GM12872 (cell line): ENCODE results near the gene TRIO.

Source experiments
- TF ChIP-seq, protein P1 (sequence below): IDR thresholded peaks from 3 replicates; pipeline ENCODE4 v1.5.1; 2011; ENCODE audit warnings: low read depth, mild to moderate bottlenecking, low read length, moderate library complexity; ENCODE audit not compliant: insufficient read depth

The TRIO gene

DNA sequence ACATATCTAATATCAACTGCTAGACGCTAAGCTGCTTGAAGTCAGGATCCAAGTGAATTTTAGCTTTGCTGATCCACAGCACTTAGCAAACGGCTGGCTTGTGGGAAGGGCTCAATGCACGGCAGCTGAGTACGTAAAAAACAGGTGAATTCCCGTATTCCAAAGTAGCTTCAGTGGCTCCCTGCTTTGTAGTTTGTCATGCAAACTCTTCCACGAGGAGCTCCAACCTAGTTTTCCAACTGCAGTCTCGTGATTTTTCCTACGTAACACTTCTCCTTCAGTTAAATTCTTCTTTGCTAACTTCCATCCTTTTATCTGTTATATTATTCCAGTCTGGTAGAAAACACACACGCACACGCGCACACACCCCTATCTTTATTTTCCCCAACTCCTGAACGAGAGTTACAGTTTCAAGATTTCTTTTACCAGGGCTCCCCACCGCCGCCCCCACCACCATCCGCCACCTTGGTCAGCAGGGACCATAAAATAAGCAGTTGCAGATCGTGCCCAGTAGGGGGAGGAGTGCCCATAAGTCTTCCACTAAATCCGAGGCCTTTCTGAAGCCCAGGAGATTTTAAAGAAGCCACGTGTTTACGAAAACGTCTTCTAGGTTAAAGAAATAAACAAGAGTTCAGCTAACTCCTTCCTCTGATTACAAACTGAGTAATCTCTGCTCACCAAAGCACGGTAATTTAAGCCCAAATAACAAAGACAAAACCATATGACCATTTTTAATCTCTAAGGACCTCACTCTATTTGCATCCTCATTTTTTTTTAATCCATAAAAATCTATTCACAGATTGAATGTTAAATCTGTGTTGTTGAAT is 34.8 kb upstream of the TRIO start:
- TF ChIP-seq, protein P1, sequence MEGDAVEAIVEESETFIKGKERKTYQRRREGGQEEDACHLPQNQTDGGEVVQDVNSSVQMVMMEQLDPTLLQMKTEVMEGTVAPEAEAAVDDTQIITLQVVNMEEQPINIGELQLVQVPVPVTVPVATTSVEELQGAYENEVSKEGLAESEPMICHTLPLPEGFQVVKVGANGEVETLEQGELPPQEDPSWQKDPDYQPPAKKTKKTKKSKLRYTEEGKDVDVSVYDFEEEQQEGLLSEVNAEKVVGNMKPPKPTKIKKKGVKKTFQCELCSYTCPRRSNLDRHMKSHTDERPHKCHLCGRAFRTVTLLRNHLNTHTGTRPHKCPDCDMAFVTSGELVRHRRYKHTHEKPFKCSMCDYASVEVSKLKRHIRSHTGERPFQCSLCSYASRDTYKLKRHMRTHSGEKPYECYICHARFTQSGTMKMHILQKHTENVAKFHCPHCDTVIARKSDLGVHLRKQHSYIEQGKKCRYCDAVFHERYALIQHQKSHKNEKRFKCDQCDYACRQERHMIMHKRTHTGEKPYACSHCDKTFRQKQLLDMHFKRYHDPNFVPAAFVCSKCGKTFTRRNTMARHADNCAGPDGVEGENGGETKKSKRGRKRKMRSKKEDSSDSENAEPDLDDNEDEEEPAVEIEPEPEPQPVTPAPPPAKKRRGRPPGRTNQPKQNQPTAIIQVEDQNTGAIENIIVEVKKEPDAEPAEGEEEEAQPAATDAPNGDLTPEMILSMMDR, result peak; percentile 74

GRCh38 chr5:14109041-14109747 is 33.9 kb upstream of the TRIO start:
- TF ChIP-seq, protein P1, result no peak

DNA sequence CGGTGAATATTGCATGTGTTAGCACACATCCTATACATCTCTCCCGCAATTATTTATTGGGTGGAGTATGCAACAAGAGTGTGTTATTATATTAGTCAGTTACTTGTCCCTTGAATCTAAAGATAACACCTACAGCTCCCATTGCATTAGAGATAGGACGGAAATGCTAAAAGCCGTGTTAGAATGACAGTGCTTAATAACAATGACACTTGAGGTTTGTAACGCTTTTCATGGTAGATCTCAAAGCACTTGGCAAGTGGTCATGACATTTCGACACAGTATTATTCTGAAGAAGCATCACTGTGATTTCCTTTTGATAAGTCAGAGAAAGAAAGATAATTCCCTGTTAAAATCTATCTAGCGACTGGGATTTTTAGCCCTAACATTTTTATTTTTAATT is 33.4 kb upstream of the TRIO start:
- TF ChIP-seq, protein P1, result no peak

GRCh38 chr5:14110196-14110595 is 32.9 kb upstream of the TRIO start:
- TF ChIP-seq, protein P1, result no peak

GRCh38 chr5:14110680-14111079 is 32.5 kb upstream of the TRIO start:
- TF ChIP-seq, protein P1, result no peak

DNA sequence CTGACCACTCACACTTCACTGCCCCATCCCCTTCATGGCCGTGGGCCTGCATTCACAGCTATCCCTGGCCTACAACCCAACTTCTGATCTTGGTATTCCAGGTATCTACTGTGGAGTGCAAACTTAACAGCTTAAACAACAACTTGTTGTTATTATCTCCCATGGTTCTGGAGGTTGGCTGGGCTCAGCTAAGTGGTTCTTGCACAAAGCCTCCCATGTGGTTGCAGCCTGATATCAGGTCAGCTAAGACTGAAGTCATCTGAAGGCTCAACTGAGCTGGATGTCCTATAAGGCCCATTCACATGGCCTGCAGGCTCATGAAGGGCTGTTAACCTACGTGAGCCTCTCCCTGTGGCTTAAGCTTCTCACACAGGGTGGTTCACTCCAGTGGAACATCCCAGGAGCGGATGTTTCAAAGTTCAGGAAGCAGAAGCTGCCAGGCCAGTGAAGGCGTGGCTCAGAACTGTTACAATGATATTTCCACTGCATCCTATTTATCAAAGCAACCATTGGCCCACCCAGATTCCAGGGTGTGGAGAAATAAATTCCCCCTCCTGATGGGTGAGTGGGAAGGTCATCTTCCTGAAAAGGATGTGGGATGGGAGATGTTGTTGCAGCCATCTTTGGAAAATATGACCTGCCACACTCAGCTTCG is 30.0 kb upstream of the TRIO start:
- TF ChIP-seq, protein P1, result no peak

DNA sequence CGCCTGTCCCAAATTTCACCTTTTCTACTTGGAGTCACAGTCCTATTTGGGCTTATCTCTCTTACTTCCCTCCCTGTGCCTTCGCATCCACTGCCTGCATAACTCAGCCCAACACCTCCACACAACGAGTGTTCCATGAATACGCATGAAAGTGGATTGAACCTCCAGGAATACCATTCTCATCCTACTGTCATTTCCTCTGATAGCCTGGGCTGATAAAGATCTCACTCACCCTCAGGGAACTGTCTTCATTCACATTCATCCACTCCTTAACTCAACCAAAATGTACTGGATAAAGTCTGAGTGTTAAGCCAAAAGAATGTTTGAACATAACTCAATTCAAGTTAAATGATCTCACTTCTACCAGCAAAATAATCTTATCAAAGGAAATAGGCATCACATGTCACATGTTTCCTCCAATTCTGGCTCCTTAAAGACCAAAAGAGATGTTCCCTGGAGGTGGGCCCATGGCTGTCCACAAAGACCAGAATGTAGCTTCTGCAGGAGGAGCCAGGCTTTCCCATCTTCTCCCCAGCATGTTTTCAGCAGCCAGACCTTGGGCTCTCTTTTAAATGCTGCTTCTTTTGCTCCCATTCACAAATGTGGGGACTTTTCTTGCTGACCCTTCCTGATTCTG is 28.4 kb upstream of the TRIO start:
- TF ChIP-seq, protein P1, result no peak
